ENCODE data around the gene GATA1. TPM values are rescaled to one million over a fixed set of nuclear protein-coding genes. Genes with fewer than 3 reads are reported as not detected.

GATA1 gene
- total RNA-seq, 1 donor from 2014 or later = not detected

DNA sequence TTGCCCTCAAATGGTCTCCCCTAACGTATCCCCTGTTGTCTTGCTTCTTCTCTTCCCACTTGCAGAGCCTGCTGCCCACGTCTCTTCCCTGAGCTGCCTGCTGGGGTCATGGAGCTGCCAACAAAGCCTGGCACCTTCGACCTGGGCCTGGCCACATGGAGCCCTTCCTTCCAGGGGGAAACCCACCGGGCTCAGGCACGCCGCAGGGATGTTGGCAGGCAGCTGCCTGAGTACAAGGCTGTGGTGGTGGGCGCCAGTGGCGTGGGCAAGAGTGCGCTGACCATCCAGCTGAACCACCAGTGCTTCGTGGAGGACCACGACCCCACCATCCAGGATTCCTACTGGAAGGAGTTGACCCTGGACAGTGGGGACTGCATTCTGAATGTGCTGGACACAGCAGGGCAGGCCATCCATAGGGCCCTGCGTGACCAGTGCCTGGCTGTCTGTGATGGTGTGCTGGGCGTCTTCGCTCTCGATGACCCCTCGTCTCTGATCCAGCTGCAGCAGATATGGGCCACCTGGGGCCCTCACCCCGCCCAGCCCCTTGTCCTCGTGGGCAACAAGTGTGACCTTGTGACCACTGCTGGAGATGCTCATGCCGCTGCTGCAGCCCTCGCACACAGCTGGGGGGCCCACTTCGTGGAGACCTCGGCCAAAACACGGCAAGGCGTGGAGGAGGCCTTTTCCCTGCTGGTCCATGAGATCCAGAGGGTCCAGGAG is 42.8 kb downstream of the GATA1 start:
- peaks cover 26% of the 10 kb centered on the region for H3K36me3 Mint-ChIP-seq (ENCODE audit: low read depth)
- no peak for DNase-seq (ENCODE audit: low read depth, low spot score)
- peaks cover 40% of the 10 kb centered on the region for H3K27me3 Mint-ChIP-seq (ENCODE audit: low read depth)
- no peak overlapping the region for H3K27ac Mint-ChIP-seq (ENCODE audit: unreplicated experiment)
- peaks cover 4% of the 10 kb centered on the region for H3K4me1 Mint-ChIP-seq
- no peak overlapping the region for H3K4me3 Mint-ChIP-seq
- TF ChIP-seq, protein P1, sequence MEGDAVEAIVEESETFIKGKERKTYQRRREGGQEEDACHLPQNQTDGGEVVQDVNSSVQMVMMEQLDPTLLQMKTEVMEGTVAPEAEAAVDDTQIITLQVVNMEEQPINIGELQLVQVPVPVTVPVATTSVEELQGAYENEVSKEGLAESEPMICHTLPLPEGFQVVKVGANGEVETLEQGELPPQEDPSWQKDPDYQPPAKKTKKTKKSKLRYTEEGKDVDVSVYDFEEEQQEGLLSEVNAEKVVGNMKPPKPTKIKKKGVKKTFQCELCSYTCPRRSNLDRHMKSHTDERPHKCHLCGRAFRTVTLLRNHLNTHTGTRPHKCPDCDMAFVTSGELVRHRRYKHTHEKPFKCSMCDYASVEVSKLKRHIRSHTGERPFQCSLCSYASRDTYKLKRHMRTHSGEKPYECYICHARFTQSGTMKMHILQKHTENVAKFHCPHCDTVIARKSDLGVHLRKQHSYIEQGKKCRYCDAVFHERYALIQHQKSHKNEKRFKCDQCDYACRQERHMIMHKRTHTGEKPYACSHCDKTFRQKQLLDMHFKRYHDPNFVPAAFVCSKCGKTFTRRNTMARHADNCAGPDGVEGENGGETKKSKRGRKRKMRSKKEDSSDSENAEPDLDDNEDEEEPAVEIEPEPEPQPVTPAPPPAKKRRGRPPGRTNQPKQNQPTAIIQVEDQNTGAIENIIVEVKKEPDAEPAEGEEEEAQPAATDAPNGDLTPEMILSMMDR (conservative IDR thresholded peaks at IDR 0.05) = no peak
- H3K9me3 Mint-ChIP-seq = no peaks in the 10 kb centered on the region

DNA sequence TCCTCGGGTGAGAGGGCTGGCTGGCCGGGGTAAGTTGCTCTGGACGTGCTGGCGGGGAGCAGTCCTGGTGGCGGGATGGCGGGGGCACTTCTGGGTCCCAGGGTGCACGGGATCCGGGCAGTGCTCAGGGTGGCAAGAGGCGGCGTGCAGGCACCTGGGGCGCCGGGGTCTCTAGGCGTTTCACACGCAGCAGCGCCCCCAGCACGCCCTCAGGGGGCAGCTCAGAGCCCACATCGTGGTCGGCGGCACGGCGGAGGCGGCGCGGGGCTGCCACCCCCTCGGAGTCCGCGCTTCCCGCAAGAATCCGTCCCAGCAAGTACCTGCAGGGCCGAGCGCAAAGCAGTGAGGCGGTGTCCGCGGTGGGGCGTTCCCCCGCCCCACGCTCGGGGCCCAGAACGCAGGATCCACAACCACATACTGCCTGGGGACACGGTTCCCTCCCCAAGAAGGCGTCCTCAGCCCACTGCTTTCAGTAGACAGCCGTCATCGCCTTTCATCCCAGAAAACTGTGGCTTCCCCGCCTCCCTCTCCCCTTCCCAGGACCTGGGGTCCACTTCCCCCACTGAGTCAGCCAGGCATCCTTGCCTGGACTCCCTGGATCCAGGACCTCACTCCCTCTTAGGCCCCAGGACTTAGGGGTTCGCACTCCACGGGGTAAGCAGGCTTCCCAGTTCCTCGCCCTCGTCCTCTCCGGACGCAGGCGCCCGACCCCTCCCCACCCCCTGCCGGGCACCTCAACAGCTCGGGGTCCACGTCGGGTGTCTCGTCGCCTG is 44.9 kb downstream of the GATA1 start:
- H3K27ac Mint-ChIP-seq (ENCODE audit: unreplicated experiment) = no peak overlapping the region
- no peaks in the 10 kb centered on the region for H3K9me3 Mint-ChIP-seq
- DNase-seq (ENCODE audit: low read depth, low spot score) = no peak
- H3K36me3 Mint-ChIP-seq (ENCODE audit: low read depth) = peaks cover 13% of the 10 kb centered on the region
- TF ChIP-seq, protein P1 (conservative IDR thresholded peaks at IDR 0.05) = no peak
- peaks cover 12% of the 10 kb centered on the region for H3K4me1 Mint-ChIP-seq
- H3K27me3 Mint-ChIP-seq (ENCODE audit: low read depth) = peaks cover 57% of the 10 kb centered on the region
- no peak overlapping the region for H3K4me3 Mint-ChIP-seq

DNA sequence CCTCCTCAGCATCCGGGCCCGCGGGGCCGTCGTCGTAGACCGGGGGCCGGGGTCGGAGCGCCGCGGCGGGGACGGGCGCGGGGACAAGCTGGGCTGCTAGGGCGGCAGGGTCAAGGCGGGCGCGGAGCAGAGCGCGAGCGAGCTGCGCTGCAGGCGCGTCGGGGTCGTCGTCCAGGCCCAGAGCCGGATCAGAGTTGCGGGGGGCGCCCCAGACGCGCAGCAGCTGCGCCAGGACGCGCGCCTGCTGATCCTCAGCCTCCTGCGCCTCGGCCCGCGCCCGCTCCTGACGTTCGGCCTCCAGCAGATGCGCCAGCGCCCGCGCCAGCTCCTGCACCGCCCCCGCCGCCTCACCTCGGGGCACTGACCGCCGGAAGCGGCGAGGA is 45.5 kb downstream of the GATA1 start:
- H3K27me3 Mint-ChIP-seq (ENCODE audit: low read depth) = peaks cover 63% of the 10 kb centered on the region
- no peaks in the 10 kb centered on the region for H3K9me3 Mint-ChIP-seq

DNA sequence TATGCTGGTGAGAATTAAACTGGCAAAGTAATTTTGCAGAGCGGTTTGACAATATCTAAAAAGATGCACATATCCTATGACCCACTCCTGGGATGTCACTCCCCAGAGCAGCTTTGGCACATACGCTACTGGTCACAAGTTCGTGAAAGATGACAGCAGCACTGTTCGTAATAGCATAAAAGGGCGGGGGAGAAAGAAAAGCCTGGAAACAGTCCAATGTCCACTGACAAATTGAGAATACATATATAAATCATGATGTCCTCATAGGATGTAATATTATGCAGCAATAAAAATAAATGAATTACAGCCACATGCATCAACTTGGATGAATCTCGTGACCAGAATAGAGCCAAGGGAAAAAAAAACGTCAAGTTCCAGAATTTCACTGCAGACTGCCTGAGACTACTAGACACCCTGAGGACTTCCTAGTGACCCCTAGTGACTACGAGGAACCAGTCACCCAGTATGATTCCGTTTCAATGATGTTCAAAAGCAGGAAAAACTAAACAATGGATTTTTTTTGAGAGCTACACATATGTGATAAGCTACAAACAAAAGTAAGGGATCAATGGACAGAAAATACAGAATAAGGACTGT is 47.2 kb downstream of the GATA1 start:
- DNase-seq (ENCODE audit: low read depth, low spot score) = no peak
- TF ChIP-seq, protein P1 (conservative IDR thresholded peaks at IDR 0.05) = no peak
- Mint-ChIP-seq H3K36me3 (ENCODE audit: low read depth) (peaks cover 5% of the 10 kb centered on the region), H3K27me3 (ENCODE audit: low read depth) (peaks cover 71% of the 10 kb centered on the region), H3K4me3 (peak overlapping the region; percentile 85), H3K4me1 (peaks cover 12% of the 10 kb centered on the region), H3K27ac (ENCODE audit: unreplicated experiment) (no peak overlapping the region), H3K9me3 (no peaks in the 10 kb centered on the region)

More for the DNA sequence above, 45.5 kb downstream of the GATA1 start:
- no peak for DNase-seq (ENCODE audit: low read depth, low spot score)
- H3K27ac Mint-ChIP-seq (ENCODE audit: unreplicated experiment) = no peak overlapping the region
- TF ChIP-seq, protein P1 (conservative IDR thresholded peaks at IDR 0.05) = no peak
- peaks cover 13% of the 10 kb centered on the region for H3K36me3 Mint-ChIP-seq (ENCODE audit: low read depth)
- H3K4me3 Mint-ChIP-seq = no peak overlapping the region
- peaks cover 12% of the 10 kb centered on the region for H3K4me1 Mint-ChIP-seq

DNA sequence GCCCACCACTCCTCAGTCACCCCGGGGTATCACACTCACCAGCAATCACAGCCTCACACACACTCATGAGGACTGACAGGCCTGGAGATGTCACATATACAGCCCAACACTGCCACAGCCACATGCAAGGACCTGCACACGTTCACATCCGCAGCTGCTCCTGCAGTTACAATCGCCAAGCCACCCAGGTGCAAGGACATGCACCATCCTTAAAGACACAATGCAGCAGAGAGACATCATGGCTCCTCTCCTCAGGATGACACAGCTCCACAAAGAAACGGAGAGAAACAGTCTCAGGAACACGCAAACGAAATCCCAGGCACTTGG is 48.0 kb downstream of the GATA1 start:
- no peak for DNase-seq (ENCODE audit: low read depth, low spot score)
- peaks cover 12% of the 10 kb centered on the region for H3K4me1 Mint-ChIP-seq
- TF ChIP-seq, protein P1 (conservative IDR thresholded peaks at IDR 0.05) = no peak
- peaks cover 73% of the 10 kb centered on the region for H3K27me3 Mint-ChIP-seq (ENCODE audit: low read depth)
- H3K4me3 Mint-ChIP-seq = peak overlapping the region; percentile 85
- peaks cover 4% of the 10 kb centered on the region for H3K36me3 Mint-ChIP-seq (ENCODE audit: low read depth)
- no peak overlapping the region for H3K27ac Mint-ChIP-seq (ENCODE audit: unreplicated experiment)
- no peaks in the 10 kb centered on the region for H3K9me3 Mint-ChIP-seq
